Chondrocyte (in vitro differentiated cells): ENCODE data around the gene C3orf38. TPM values are rescaled to one million over a fixed set of nuclear protein-coding genes. Genes with fewer than 3 reads are reported as not detected.
"Not testable (repeated sequence)": the region's sequence is repeated elsewhere in the genome, so short reads cannot be mapped to it uniquely, and the experiment has no call there.

Experiments used
- DNase-seq: peaks from one replicate; pipeline ENCODE4 v3.0.0; 2021; ENCODE audit warnings: mixed read lengths, low spot score
- H3K27ac Mint-ChIP-seq: one replicate; pipeline ENCODE4 v1.8.0; 2021; ENCODE audit warnings: mild to moderate bottlenecking, moderate library complexity, mixed read lengths; ENCODE audit not compliant: unreplicated experiment
- H3K27me3 Mint-ChIP-seq: 2 replicates; pipeline ENCODE4 v1.8.0; 2021; ENCODE audit warnings: low read depth, mixed read lengths
- H3K36me3 Mint-ChIP-seq: 2 replicates; pipeline ENCODE4 v1.8.0; 2021; ENCODE audit warnings: low read depth, mixed read lengths
- H3K4me1 Mint-ChIP-seq: 2 replicates; pipeline ENCODE4 v1.8.0; 2021; ENCODE audit warnings: low read depth, mild to moderate bottlenecking, mixed read lengths
- H3K4me3 Mint-ChIP-seq: one replicate; pipeline ENCODE4 v1.8.0; 2021; ENCODE audit warnings: mild to moderate bottlenecking, moderate library complexity, mixed read lengths; ENCODE audit not compliant: unreplicated experiment
- H3K9me3 Mint-ChIP-seq: 2 replicates; pipeline ENCODE4 v1.8.0; 2021; ENCODE audit warnings: low read depth, mixed read lengths
- total RNA-seq: library from RNA; stranded (reverse); gene quantifications from 3 replicates; pipeline ENCODE4 v1.2.1, GENCODE V29; 2021
- TF ChIP-seq, protein P1 (sequence below): fragments of 200-600 bp; sonication (generic); IDR thresholded peaks from 2 replicates; pipeline ENCODE4 v1.5.0; 2021; ENCODE audit warnings: antibody characterized with exemption, mild to moderate bottlenecking, moderate library complexity

The C3orf38 gene
- total RNA-seq, 1 donor from 2014 or later, result 28.6 TPM

DNA sequence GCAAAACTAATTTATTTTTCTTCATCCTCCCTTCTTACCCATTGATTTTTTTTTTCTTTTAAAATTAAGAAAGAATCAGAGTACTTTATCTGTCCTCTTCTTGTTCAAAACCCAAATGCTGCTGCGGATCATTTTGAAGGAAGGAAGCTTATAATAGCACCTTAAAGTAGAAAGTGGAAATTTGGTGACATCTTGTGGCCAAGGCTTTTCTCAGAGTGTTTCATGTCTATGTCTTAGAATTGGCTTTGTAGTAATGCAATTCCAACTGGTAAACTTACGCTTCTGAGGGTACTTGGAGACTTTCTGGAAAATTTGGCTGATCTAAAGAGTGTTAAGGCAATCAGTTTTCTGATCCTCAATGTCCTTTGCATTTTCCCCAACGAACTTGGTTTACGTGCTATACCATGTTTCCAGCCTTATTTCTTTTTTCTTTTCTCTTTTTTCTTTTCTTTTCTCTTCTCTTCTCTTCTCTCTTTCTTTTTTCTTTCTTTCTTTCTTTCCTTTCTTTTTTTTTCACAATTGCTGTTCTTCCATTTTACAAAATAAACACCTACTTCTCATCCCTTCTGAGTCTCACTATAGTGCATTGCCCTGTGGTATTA lies 30.7 kb downstream of the C3orf38 start:
- H3K27ac Mint-ChIP-seq, result no peak overlapping the region
- peaks cover 18% of the 10 kb centered on the region for H3K27me3 Mint-ChIP-seq
- TF ChIP-seq, protein P1, sequence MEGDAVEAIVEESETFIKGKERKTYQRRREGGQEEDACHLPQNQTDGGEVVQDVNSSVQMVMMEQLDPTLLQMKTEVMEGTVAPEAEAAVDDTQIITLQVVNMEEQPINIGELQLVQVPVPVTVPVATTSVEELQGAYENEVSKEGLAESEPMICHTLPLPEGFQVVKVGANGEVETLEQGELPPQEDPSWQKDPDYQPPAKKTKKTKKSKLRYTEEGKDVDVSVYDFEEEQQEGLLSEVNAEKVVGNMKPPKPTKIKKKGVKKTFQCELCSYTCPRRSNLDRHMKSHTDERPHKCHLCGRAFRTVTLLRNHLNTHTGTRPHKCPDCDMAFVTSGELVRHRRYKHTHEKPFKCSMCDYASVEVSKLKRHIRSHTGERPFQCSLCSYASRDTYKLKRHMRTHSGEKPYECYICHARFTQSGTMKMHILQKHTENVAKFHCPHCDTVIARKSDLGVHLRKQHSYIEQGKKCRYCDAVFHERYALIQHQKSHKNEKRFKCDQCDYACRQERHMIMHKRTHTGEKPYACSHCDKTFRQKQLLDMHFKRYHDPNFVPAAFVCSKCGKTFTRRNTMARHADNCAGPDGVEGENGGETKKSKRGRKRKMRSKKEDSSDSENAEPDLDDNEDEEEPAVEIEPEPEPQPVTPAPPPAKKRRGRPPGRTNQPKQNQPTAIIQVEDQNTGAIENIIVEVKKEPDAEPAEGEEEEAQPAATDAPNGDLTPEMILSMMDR, result peak; percentile 83
- H3K9me3 Mint-ChIP-seq, result peaks cover 18% of the 10 kb centered on the region
- peaks cover 3% of the 10 kb centered on the region for H3K4me1 Mint-ChIP-seq
- no peak for DNase-seq
- no peak overlapping the region for H3K4me3 Mint-ChIP-seq
- H3K36me3 Mint-ChIP-seq, result peaks cover 3% of the 10 kb centered on the region

DNA sequence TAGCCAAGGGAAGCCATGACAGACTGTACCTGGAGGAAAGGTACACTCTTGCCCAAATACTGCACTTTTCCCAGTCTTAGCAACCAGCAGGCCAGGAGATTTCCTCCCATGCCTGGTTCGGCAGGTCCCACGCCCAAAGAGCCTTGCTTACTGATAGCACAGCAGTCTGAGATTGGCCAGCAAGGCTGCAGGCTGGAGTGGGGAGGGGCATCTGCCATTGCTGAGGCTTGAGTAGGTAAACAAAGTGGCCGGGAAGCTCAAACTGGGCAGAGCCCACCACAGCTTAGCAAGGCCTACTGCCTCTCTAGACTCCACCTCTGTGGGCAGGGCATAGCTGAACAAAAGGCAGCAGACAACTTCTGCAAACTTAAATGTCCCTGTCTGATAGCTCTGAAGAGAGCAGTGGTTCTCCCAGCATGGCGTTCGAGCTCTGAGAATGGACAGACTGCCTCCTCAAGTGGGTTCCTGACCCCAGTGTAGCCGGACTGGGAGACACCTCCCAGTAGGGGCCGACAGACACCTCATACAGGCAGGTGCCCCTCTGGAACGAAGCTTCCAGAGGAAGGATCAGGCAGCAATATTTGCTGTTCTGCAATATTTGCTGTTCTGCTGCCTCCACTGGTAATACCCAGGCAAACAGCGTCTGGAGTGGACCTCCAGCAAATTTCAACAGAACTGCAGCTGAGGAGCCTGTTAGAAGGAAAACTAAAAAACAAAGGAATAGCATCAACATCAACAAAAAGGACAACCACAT lies 32.6 kb downstream of the C3orf38 start:
- DNase-seq, H3K4me1 Mint-ChIP-seq, H3K4me3 Mint-ChIP-seq, H3K36me3 Mint-ChIP-seq, H3K27ac Mint-ChIP-seq: not testable (repeated sequence)
- peaks cover 18% of the 10 kb centered on the region for H3K27me3 Mint-ChIP-seq
- peaks cover 24% of the 10 kb centered on the region for H3K9me3 Mint-ChIP-seq

DNA sequence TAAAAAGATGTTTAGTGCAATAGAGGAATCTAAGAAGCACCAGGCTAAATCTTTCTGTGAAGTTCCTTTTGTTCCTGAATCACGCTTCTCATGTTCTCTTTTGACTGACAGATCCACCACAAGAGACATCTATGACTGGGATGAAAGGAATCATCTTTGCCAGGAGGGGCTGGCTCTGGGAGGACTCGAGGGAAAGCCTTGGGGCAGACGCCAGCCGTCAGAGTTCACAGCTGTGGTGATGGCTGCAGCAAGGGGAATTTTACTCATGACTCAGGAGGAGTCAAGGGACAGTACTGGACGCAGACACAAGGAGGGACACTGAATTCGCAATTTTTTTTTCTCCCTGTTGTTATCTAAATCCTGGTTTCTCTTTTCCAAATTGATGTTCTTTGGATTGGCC lies 38.7 kb downstream of the C3orf38 start:
- no peak overlapping the region for H3K4me3 Mint-ChIP-seq
- TF ChIP-seq, protein P1, result peak; percentile 7
- DNase-seq, result no peak
- no peak overlapping the region for H3K27ac Mint-ChIP-seq
- H3K36me3 Mint-ChIP-seq, result no peaks in the 10 kb centered on the region
- H3K4me1 Mint-ChIP-seq, result peaks cover 5% of the 10 kb centered on the region
- H3K9me3 Mint-ChIP-seq, result peaks cover 20% of the 10 kb centered on the region
- peaks cover 14% of the 10 kb centered on the region for H3K27me3 Mint-ChIP-seq

DNA sequence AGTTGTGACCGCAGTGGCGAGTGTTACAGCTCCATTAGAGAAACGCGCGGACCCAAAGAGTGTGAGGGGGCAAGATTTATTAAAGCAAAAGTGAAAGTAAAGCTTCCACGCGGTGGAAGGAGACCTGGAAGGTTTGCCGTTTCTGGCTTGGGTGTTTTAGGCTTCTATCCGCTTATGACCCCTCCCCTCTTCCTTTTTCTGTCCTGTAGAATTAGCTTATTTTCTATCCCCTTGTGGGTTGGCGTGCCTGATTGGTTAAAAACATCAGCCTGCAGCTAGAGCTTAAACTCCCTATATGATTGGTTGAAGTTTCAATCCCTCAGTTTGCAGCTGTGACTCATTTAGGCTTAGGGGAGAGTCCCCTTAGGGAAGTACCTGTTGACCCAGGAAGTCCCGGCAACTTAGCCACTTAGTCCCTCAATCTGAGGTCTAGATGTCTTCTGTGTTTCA lies 39.6 kb downstream of the C3orf38 start:
- H3K27ac Mint-ChIP-seq, result no peak overlapping the region
- peaks cover 15% of the 10 kb centered on the region for H3K9me3 Mint-ChIP-seq
- peaks cover 5% of the 10 kb centered on the region for H3K4me1 Mint-ChIP-seq
- H3K27me3 Mint-ChIP-seq, result peaks cover 9% of the 10 kb centered on the region
- H3K4me3 Mint-ChIP-seq, result no peak overlapping the region
- DNase-seq, result no peak
- TF ChIP-seq, protein P1, result no peak
- no peaks in the 10 kb centered on the region for H3K36me3 Mint-ChIP-seq

DNA sequence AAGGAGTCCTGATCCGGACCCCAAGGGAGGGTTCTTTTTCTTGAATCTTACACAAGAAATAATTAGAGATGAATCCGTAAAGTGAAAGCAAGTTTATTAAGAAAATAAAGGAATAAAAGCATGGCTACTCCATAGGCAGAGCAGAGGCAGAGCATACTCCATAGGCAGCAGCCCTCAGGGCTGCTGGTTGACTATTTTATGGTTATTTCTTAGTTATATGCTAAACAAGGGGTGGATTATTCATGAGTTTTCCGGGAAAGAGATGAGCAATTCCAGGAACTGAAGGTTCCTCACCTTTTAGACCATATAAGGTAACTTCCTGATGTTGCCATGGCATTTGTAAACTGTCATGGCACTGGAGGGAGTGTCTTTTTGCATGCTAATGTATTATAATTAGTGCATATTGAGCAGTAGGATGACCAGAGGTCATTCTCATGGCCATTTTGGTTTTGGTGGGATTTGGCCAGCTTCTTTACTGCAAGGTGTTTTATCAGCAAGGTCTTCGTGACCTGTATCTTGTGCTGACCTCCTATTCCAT lies 42.2 kb downstream of the C3orf38 start:
- Mint-ChIP-seq H3K9me3 (peaks cover 3% of the 10 kb centered on the region), H3K4me3 (no peak overlapping the region), H3K4me1 (peaks cover 8% of the 10 kb centered on the region), H3K27me3 (peaks cover 2% of the 10 kb centered on the region), H3K27ac (no peak overlapping the region), H3K36me3 (no peaks in the 10 kb centered on the region)
- TF ChIP-seq, protein P1, result no peak
- no peak for DNase-seq
